Ovary (tissue), 9 donors: ENCODE measurements around the gene CLCNKB. TPM values are rescaled to one million over a fixed set of nuclear protein-coding genes. Genes with fewer than 3 reads are reported as not detected.

ENCODE experiments used
- DNase-seq, 5 donors: peaks; one replicate each; pipeline ENCODE4 v3.0.0-alpha.2; 2019 to 2020
- H3K27ac ChIP-seq, 2 donors: fragments of 200-600 bp; one replicate each; pipeline versions ENCODE4 v1.5.1 to v1.8.0; 2019 to 2022
- H3K27me3 ChIP-seq: fragments of 200-600 bp; one replicate; pipeline ENCODE4 v1.8.0; 2022
- H3K36me3 ChIP-seq: fragments of 200-600 bp; sonication (generic); one replicate; pipeline ENCODE4 v1.5.1; 2019
- H3K4me1 ChIP-seq: one replicate; pipeline ENCODE4 v1.8.1; 2013; ENCODE audit warnings: mild to moderate bottlenecking, moderate library complexity; ENCODE audit not compliant: insufficient read depth
- H3K4me3 ChIP-seq: fragments of 200-600 bp; sonication (generic); one replicate; pipeline ENCODE4 v1.5.1; 2017
- H3K9me3 ChIP-seq, 2 donors: fragments of 200-600 bp in 1 of 2; sonication (generic) in 1 of 2; one replicate each; pipeline versions ENCODE4 v1.5.1 to v1.8.1; 2013 to 2019; ENCODE audit warnings: mild to moderate bottlenecking in 1 of 2, moderate library complexity in 1 of 2
- CTCF ChIP-seq, 3 donors: fragments of 450-650 bp in 2 of 3; fragments of 200-600 bp in 1 of 3; IDR thresholded peaks; one replicate each; pipeline versions ENCODE4 v1.5.1 to v1.8.0; 2016 to 2022; ENCODE audit warnings: antibody characterized with exemption in 3 of 3, mild to moderate bottlenecking in 1 of 3
- EP300 ChIP-seq: sonication (generic); formaldehyde crosslinking; IDR thresholded peaks from one replicate; pipeline ENCODE4 v1.6.1; 2017; ENCODE audit warnings: antibody characterized with exemption
- POLR2A ChIP-seq: fragments of 450-650 bp; IDR thresholded peaks from one replicate; pipeline ENCODE4 v1.6.1; 2017; ENCODE audit warnings: antibody characterized with exemption, mild to moderate bottlenecking, moderate library complexity
- WGBS, 3 donors: extraction: QIAGEN DNeasy Blood & Tissue Kit in 1 of 3; methylation state at CpG; one replicate each; pipeline versions ENCODE4 v1.1.5 to v1.1.7; 2013 to 2017; 5-methylcytosine and 5-hydroxymethylcytosine counted together
- intact Hi-C, 4 donors: fragments of 100-400 bp; cut with DNase I; formaldehyde crosslinking; loops; one replicate each; pipeline versions ENCODE4 v1.11.0 to v1.15.1; 2022 to 2023
- polyA plus RNA-seq, 2 donors: library from polyadenylated mRNA; stranded (reverse); fragments of 200-250 nt in 1 of 2; fragments of 350-450 nt in 1 of 2; fragmentation: Illumina TruSeq in 1 of 2; extraction: RNeasy Lipid Tissue Mini Kit (QIAGEN cat#74804) in 1 of 2; gene quantifications; one replicate each; pipeline ENCODE4 v1.2.3, GENCODE V29; 2013 to 2014
- total RNA-seq, 7 donors: library from RNA; depleted of rRNA in 2 of 7; stranded (reverse); fragments of >200 nt in 2 of 7; fragmentation: NEBNext Ultra II Directional in 3 of 7; extraction: Animal tissue kit (Norgen Biotek cat#: 25700) in 3 of 7; gene quantifications; one replicate each; pipeline versions ENCODE4 v1.1.0 to v1.2.4, GENCODE V29; 2016 to 2023
- donor health status: DM: no; HTN: no; CAD: no; lungs with moderate emphysema.
- donor health status: DM: no; HTN: no; CAD: no.
- donor health status: Bipolar disorder and iron deficiency.
- donor health status: DM: yes; HTN: yes; CAD: no.
- donor health status: DM: no; HTN: no; CAD: no.
- donor health status: DM: yes; HTN: yes; CAD: no.

Gene CLCNKB
- total and polyA plus RNA-seq, 9 donors: 0.18 to 8.2 (median 1.3) TPM; not detected in 1

- intact Hi-C loops: no loop called here
- TF ChIP-seq POLR2A (no peak), EP300 (no peak), CTCF (IDR thresholded peaks at IDR 0.05) (no peak)
- H3K36me3 ChIP-seq: no peaks in the 10 kb centered on the region
- peak overlapping the region; percentile 94 to 98 for H3K27ac ChIP-seq
- peak overlapping the region; percentile 37 for H3K4me3 ChIP-seq
- WGBS, 3 donors: 76 to 90% (median 83%) methylated on average over 9 to 10 of the region's 10 CpGs
- H3K27me3 ChIP-seq: no peaks in the 10 kb centered on the region
- H3K4me1 ChIP-seq: peaks cover 31% of the 10 kb centered on the region
- peak in 4 of 5 donors; percentile 28 to 50 (median 48) for DNase-seq
- H3K9me3 ChIP-seq: no peaks in the 10 kb centered on the region
Measured at GRCh38 chr1:16017076-16017460, 26.5 kb upstream of the CLCNKB start.

GRCh38 chr1:16017461-16018303 lies 25.9 kb upstream of the CLCNKB start, which contains the start of gene HSPB7:
TSS of gene HSPB7 (minus strand) at chr1:16018043. CDS start at chr1:16017963, 80 bp downstream.
- peak within 1 kb of the TSS; percentile 37 for H3K4me3 ChIP-seq
- no peaks in the 10 kb centered on the region for H3K27me3 ChIP-seq
- H3K9me3 ChIP-seq: no peaks in the 10 kb centered on the region
- DNase-seq: peak; percentile 89 to 97 (median 94)
- 6 to 13% (median 10%) methylated on average over 36 to 37 of the region's 37 CpGs for WGBS, 3 donors
- peaks cover 28% of the 10 kb centered on the region for H3K4me1 ChIP-seq
- peak within 1 kb of the TSS; percentile 94 to 98 for H3K27ac ChIP-seq
- intact Hi-C loops: no loop called here
- H3K36me3 ChIP-seq: no peaks in the 10 kb centered on the region
- TF ChIP-seq EP300: no peak
- TF ChIP-seq CTCF (IDR thresholded peaks at IDR 0.05): peak in 1 of 3 donors; percentile 29
- peak; percentile 24 for TF ChIP-seq POLR2A

DNA sequence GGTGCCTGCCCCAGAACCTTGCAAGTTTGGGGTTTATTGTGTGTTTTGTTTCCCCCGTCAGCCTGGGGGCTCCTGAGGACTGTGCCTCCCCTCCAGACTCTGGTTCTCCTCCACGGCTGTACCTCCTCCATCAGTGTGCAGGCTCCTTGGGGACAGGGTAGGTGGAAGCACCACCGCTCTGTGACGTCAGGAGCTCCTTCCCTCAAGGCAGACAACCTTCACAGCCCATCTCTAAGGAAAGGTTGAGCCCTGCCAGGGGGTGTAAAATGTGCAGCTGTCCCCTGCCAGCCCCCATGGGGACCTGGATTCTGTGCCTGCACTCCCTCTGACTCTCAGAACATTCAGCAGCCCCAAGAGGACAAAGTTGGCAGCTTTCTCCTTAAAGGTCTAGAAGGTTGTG lies 25.3 kb upstream of the CLCNKB start:
- H3K27me3 ChIP-seq: no peaks in the 10 kb centered on the region
- peak in 1 of 5 donors; percentile 42 for DNase-seq
- H3K36me3 ChIP-seq: no peaks in the 10 kb centered on the region
- H3K4me1 ChIP-seq: peaks cover 28% of the 10 kb centered on the region
- H3K4me3 ChIP-seq: no peak overlapping the region
- H3K9me3 ChIP-seq: no peaks in the 10 kb centered on the region
- WGBS, 3 donors: 24 to 27% (median 25%) methylated on average over 4 of the region's 4 CpGs
- TF ChIP-seq EP300: no peak
- no peak for TF ChIP-seq CTCF (IDR thresholded peaks at IDR 0.05)
- TF ChIP-seq POLR2A: no peak
- H3K27ac ChIP-seq: peak overlapping the region; percentile 94 to 98
- intact Hi-C loops: no loop called here

DNA sequence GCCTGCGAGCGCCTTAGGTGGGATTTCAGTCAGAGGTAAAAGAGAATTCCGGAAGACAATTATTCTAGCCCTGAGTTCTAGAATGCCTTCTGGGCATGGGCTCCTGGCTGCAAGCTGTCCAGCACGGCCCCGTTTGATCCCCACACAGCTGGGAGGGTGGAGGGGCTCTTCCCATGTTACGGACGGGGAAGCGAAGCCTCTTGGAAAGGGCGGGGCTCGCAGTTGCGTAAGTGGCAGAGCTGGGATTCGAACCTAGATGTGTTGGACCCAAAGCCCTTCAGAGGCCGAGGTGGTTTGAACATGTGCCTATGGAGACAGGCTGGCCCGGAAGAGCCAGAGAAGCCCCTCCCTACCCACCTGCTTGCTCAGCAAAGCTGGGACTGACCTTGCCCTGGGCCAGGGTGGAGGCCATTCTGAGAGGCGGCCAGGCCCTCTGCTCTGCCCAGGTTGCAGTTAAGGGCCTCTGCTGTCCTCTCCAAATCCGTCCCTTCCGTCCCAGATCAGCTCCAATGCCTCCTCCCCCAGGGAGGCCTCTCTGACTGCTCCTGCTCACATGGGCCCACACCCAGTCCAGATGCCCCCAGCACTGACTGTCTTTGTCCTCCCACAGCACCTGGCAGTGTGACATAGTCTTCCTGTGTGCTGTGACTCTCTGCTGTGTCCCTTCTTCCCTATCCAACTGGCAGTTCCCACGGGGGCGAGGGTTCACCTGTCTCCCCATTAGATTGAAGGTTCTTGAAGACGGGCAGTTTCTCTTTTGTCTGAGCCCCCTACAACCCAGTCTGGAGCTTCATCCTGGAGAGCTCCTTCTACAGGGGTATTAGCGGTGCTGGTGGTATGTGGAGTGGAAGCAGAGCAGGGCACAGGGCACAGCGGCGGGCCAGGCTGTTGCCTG lies 24.6 kb upstream of the CLCNKB start:
- Histone ChIP-seq H3K4me1 (peaks cover 24% of the 10 kb centered on the region), H3K36me3 (no peaks in the 10 kb centered on the region), H3K27me3 (no peaks in the 10 kb centered on the region), H3K27ac (peak overlapping the region; percentile 94 to 98), H3K4me3 (no peak overlapping the region), H3K9me3 (no peaks in the 10 kb centered on the region)
- peak in 3 of 5 donors; percentile 31 to 52 (median 47) for DNase-seq
- TF ChIP-seq CTCF (IDR thresholded peaks at IDR 0.05) (no peak), EP300 (no peak), POLR2A (peak; percentile 13)
- intact Hi-C loops: no loop called here
- 65 to 77% (median 75%) methylated on average over 22 to 23 of the region's 23 CpGs for WGBS, 3 donors
